HG02571 (cell line): ENCODE data around the gene TEX22.

Experiments
- ATAC-seq: cut with Tn5 transposase; IDR thresholded peaks from one replicate; pipeline ENCODE4 v1.9.1; 2021; ENCODE audit warnings: mild to moderate bottlenecking, moderate library complexity; ENCODE audit not compliant: unreplicated experiment

Gene TEX22

DNA sequence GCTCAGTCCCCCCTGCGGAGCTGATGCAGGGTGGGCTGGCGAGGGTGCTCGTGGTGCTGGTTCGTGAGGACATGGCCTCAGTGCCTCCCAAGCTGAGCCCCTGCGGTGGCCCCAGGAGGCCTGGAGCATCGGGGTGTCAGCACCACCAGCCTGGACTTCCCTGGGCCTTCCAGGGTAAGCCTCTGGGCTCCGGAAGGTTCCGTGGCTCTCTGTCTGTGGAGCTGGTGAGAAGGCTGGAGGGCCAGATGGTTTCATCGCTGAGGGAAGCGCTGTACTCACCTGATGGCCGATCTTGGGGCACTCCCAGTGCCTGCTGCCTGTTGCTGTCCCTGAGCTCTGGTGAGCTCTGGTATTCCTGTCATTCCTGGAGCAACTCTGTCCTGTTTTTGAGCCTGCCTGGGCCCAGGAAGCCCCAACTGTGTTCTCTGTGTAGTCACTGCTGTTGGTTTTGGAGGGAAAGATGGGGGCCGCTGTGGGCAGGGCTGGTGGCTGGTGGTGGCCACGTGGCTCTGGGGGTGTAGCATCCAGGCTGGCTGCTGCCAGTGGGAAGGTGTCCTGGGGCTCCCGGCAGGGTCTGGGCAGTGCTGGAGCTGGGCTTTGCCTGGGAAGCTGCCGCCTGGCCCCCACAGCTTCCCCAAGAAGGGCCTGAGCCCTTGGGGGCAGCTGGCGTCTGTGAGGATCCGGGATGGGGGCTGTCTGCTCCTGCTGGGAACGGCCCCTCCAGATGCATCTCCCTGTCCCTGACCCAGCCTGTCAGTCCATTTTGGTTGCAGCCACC lies 39.6 kb downstream of the TEX22 start:
- ATAC-seq, result no peak

DNA sequence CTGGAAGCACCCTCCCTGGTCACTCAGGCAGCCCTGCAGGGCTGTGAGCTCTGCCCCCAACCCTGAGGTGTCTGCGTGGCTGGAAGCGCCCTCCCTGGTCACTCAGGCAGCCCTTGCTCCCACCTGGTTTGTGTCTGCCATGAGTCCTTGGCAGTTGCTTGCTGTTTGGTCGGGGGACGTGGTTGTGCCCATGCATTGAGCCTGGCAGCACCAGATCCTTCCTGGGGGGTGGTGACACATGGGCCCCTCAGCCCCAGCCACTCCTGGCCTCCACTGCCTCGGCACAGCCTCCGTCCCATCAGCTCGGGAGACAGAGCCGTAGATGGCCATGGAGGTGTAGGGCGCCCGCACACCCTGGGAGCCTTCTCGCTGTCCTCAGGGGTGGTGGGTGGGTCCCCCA lies 40.8 kb downstream of the TEX22 start:
- no peak for ATAC-seq

DNA sequence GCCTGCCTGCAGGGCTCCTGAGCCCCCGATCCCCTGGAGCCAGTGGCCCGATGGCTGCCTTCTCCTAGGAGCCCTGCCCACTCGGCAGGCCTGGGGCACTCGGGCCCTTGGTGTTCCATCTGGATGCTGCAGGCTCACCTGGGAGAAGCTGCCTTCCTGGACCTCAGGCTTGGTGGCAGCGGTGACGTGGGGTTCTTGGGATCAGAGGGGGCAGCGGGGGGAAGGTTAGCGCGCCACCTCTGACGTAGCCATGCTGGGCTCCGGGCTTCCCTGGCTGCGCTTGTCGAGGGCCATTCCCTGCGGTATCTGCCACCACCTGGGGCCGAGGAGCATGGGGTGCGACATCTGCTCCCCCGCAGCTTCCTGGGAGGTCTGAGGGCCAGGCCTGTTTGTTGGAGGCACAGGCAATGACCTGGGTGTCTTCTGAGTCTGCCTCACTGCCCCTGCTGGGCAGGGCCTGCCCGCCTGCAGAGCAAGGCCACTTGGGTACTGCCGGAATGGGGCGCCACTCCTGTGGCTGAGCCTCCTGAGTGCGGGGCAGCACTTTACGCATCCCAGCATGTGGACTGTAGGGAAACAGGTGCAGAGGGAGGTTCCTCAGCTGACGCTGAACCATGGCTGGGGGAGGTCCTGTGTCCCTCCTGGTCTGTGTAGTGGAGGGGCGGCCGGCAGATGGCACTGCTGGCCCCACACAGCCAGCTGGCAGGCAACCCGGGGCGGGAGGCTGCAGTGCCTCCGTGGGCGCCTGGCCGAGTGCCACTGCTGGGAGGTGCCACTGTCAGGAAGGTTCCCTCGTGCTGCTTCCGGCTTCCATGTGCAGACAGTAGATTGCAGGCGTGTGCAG lies 41.6 kb downstream of the TEX22 start:
- no peak for ATAC-seq

DNA sequence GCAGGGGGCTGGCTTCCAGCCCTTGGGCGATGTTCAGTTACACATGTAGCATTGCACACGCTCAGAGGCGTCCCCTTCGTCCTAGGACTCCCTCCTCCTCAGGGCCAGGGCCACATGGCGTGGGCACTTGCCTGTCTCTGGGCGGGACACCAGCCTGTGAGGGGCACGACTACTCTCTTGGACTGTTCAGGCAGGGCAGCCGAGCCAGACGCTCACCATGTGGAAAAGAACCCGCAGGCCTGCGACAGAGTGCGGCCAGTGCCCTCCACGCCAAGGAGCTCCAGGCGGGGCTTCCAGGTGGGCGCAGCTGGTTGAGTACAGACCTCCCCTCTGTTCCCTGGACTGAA lies 42.2 kb downstream of the TEX22 start:
- no peak for ATAC-seq

DNA sequence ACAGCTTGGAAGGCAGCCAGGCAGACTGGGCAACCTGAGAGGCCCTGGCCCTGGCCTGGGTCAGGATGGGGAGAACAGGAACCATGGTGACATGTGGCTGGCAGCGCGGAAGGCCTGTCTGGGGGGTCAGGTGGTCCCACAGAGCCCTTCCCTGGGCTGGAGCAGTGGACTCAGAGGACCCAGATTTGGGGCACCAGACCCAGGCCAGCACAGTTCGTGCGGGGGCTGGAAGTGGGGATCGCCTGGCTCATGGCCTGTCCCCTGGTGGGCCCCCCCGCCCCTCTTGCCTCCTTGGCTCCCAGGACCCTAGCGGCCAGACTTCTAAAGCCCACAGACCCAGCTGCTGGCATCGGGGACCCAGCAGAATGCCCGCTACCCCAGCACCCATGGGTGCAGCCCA lies 42.7 kb downstream of the TEX22 start:
- ATAC-seq, result no peak

DNA sequence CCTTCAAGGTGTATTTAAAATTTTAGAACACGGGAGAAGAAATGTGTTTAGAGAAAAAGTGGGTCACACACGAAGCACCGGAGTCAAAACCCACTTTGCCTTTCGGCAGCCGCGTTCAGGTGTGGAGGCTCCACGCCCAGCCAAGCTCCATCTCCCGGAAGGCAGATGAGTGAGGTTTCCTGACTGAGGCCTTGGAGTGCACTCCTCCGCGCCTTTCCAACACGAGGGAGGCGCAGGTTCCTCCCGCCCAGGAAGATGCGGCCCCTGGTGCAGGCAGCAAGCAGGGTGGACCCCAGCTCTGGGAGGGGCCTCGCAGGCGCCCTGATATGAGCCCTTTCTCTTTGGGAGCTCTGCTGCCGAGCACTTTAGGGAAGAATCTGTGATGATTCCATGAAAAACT lies 43.8 kb downstream of the TEX22 start:
- ATAC-seq, result no peak

DNA sequence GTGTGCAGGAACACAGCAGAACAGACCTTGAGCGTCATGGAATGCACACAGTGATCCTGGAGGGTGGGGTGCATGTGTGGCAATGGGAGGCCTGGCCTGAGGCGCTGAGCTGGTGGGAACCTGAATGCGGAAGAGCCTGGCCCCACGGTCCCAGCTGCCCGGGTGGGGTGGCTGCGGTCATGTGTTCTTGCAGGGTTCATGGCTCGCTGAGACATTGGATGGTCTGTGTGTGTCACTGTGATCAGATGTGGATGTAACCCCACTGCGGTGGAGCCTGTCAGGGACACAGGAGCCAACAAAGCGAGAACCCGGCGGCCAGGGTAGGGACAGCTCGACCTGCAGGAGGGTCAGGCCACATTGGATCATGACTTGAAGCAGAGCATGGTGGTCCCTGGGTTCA lies 44.5 kb downstream of the TEX22 start:
- no peak for ATAC-seq

DNA sequence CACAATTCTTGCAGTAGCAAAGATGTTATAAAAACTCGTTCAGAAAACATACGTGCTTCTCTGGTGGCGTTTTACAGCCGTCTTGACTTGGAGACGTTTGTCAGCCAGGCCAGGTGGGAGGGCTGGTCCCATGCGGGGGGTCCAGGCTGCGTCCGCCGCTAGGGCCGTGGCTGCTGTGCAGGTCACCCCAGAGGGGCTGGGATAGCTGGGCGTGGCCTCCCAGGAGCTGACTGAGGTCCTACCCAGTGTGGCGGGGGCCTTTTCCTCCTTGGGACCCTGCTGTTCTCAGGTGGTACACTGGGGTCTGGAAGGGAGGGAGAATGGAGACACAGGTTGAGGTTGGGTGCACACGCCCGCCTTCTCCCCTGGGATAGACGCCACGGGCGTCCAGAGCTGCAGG lies 46.5 kb downstream of the TEX22 start:
- ATAC-seq, result no peak

DNA sequence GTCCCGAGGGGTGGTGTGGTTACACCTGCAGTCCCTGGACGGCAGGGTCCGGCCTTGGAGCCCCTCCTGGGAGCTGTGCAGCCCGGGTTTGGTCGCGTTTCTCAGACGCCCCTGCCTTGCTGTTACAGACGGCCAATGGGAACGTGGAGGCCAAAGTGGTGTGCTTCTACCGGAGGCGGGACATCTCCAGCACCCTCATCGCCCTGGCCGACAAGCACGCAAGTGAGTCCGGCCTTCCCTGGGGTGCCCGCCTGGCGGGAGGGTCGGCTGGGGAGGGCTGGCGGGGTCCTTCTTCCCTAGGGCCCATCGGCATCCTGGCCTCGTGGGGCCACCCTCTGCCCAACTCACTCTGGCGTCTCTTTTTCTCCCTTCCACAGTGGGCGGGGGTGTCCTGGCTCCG lies 47.0 kb downstream of the TEX22 start:
- no peak for ATAC-seq

DNA sequence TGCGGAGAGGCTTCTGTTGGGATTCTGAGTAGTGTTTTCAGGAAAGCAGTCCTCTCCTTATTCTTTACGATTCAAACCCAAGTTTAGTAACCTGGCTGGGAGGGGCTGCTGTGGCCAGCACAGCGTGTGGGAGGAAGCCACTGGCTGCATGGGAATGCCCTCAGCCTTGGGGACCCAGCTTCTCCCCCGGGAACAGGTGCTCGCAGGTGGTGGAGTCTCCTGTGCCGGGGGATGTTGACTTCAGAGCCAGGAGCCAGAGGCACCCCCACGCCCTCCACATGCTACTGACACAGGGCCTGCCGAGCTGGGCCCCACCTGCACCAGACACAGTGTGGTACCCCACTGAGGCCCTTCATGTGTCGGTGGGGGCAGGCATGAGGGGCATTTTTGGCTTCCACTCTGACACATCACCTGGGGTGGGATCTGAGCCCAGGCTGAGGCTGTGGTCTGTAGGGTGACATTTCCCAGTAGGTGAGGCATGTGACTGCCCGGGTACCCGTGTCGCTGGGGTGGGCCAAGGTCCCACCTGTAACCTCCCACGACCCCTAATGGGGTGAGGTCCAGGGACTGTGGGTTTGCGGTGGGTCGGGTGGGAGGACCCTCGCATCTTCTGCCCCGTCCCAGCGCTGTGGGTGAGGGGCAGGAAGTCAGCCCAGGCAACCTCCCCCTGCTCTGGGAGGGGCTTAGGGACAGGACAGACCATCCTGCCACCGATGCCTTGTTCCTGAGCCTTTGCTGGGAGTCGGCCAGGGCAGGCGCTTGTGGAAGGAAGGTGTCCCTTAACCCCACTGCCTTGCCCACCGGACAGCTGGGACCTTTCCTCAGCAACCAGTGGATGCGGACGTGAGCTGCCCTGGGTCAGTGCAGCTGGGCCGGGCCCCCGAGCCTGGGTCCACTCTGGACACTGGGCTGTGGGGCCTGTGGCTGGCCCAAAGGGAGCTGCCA lies 47.8 kb downstream of the TEX22 start:
- no peak for ATAC-seq

DNA sequence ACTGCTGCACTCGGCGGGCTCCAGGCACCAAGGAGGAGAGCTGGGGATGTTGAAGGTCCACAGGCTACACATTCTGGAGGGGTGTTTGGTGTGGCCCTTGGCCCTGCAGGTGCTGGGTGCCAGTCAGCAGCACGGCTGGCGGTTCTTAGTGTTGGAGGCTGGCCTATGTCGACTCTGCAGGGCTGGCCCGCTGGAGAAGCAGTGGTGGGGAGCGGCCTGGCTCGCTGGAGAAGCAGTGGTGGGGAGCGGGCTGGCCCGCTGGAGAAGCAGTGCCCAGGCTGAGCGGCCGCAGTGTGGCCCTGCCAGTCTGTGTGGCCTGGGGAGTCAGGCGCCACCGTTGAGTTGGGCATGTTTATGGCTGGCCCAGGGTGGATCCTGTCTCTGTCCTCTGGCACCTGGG lies 48.6 kb downstream of the TEX22 start:
- ATAC-seq, result no peak

DNA sequence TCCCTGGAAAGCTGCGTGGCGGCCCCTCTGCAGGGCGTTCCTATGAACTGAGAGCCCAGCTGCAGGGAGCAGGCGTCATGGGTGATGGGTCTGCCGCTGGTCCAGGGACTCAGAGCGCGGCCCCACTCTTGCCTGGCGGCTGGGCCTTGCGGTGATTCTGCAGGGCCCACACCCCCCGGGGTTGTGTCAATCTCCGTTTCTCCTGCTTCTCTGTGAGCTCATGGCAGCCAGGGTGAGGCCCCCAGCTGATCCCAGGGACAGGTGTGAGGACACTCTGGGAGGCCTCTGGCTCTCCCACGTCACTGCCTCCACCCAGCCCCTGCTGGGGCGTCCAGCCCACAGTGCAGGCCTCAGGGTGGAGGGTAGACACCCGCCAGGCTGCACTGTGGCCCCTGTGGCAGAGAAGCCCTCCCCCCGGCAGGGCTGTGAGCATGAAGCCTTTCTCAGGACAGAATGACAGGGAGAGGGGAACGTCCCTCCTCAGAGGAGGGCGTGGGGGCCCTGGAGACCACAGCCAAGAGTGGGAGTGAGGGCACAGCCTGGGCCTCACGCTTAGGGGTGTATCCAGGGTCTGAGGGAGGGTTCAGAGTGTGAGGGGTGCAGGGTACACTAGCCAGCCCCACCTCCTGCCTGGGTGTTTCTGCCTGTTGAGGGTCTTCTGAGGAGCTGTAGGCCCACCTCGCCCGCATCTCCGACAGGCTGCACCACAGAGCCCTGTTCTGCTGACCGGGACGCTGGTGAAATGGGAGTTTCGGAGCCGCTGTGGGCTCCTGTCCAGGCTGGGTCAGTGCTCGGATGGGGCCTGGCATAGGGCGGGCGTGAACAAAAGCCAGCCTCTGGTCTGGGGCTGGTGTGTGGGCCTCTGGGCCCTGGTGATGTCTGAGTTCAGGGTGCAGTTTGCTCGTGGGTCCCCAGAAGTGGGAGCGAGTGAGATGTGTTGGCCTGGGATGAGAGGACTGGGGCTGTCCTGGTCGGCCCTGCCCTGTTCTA lies 49.6 kb downstream of the TEX22 start:
- no peak for ATAC-seq

DNA sequence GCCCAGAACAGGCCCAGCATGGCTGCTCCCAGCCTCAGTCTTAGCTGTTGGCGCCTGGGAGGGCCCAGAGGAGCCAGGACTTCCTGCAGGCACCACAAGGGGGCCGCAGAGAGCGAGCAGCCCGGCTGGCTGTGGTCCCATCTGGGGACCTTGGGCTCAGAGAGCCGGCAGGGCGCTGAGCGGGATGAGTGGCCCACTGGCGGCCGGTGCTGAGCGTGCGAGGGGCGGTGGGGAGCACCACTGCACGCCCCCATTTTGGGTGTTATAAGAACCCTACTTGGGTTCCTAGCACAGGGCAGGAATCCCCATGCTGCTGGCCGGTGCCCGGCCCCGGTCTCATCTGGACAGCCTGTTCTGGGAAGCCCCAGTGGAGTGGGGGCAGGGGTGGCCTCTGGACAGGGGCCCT lies 50.4 kb downstream of the TEX22 start:
- ATAC-seq, result no peak

DNA sequence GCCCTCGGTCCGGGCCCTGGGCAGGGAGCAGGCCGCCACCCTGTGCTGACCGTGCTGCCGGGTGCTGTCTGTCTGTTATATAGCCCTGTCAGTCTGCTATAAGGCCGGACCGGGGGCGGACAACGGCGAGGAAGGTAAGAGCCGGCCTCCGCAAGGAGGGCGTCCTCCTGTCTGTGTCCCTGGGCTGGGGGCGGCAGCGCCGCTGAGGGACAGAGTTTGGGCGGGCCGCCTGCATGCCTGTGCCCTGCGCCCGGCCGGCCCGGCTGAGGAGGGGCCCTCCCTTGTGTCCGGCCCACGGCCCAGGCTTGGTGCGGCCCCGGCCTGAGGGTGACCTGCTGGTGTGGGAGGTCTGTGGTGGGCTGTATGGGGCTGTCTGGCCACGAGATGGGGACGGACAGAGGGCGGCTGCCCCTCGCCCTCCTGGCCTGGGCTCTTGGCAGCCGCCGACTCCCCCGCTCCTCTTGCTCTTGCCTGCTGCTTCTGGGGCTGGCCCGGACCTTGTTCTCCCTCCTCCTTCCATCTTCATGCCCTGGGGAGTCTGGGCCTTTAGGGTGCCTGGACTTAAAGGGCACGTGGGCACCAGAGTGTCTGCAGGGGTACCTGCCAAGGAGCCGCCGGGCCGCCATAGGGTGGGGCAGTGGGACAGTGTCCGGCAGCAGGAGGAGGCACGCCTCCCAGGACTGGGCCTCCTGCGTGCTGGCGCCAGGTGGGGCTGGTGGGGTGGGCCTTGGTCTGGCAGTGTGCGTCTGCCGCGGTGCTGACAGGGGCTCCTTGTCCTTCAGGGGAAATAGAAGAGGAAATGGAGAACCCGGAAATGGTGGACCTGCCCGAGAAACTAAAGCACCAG lies 51.2 kb downstream of the TEX22 start:
- ATAC-seq, result no peak

DNA sequence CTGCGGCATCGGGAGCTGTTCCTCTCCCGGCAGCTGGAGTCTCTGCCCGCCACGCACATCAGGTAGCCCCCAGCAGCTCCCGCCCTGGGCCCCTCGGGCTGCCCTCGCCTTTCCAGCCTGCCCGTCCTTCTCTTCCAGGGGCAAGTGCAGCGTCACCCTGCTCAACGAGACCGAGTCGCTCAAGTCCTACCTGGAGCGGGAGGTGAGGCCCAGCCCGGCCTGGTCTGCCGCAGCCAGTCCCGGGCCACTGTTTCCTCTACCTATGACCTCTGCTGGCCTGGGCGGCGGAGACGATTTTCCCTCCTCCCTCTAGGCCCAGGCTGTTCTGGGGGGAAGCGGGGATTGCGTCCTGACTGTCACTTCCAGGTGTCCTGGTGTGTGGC lies 51.8 kb downstream of the TEX22 start:
- no peak for ATAC-seq

DNA sequence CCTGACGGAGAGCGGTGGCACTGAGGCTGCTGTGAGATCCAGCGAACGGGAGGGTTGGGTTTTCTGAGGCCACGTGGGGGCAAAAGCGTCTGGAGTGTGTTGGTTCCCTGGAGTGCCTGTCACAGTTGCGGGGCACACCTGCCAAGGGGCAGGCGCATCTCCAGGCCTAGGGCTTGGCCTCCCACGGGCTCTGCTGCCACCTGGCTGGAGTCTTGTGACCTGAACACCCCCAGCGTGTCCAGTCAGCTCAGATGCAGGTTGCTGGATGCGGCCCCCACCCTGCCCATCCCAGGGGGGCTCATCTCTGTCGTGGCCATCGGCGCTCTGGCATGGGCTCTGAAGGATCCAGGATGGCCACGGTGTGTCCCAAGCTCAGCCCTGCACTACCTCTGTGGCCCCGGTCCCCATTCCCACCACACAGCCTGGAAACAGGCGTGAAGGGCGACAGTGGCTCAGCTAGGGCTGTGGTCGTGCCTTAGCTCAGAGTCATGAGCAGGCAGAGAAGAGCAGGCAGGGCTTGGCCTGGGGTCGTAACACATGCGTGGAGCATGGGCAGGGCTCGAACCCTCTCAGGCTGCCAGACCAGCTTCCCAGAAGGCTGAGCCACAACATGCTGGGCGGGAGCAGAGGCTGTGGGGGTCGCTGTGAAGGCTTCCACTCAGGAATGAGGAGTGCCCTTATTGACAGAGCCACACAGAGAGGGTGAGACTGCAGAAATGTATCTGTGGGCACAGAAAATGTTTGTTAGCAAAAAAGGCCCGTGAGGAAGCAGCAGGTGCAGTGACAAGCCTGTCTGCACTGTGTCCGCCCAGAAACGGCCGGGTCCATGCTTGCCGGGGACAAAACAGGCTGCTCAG lies 52.8 kb downstream of the TEX22 start:
- ATAC-seq, result no peak

DNA sequence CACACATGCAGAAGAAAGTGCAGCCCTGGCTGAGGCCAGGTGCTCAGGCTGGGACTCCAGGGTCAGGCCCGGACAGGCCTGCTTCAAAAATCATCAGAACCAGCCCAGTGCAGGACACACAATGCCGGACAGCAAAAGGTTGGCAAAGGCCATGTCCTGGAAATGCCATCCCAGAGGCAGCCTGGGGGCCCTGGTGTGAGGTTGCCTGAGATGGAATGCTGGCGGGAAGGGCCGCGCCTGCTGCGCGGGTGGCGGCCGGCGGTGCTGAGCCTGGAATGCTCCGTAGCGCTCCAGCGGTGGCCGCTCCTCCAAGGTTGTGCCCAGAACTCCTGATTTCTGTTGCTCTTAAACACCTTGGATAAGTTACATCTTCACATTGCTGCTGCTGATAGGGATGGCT lies 54.6 kb downstream of the TEX22 start:
- ATAC-seq, result no peak

DNA sequence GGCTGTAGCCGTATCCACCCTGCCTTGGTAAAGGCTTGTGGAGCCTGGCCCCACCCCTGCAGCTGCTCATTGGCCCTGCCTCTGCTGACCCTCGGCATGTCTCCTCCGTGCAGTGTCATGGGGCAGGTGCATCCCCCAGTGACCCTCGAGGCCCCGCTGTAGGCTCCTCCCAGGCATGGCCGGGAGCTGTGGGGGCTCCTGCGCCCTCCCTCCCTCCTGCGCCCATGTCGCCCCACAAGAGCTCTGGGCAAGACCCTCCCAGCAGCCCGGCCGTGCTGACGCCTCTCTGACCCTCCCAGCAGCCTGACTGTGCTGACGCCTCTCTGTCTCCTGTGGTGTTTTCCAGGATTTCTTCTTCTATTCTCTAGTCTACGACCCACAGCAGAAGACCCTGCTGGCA lies 55.5 kb downstream of the TEX22 start:
- no peak for ATAC-seq
